ENCODE results near the gene MYO3B. TPM values are rescaled to one million over a fixed set of nuclear protein-coding genes. Genes with fewer than 3 reads are reported as not detected.

MYO3B gene
- total RNA-seq, 4 donors from 2014 or later, result 6.0 to 7.4 (median 7.2) TPM

- DNase-seq, result no peak
- 70 to 78% methylated on average over 1 of the region's 1 CpG for WGBS, 2 donors
- Histone ChIP-seq H3K9me3 (no peaks in the 10 kb centered on the region), H3K27me3 (no peaks in the 10 kb centered on the region), H3K4me3 (replicated peaks in 1 of 3) (no peak overlapping the region), H3K27ac (no peak overlapping the region), H3K36me3 (no peaks in the 10 kb centered on the region), H3K4me1 (no peaks in the 10 kb centered on the region)
- intact Hi-C loops (cut with DNase I), result no loop called here
- TF ChIP-seq CTCF (IDR thresholded peaks at IDR 0.05), result no peak
- no peak for TF ChIP-seq POLR2A (IDR thresholded peaks at IDR 0.05)
Observed at GRCh38 chr2:170681311-170681710, 503.4 kb downstream of the MYO3B start.

GRCh38 chr2:170685591-170685990 is 507.6 kb downstream of the MYO3B start:
- Histone ChIP-seq H3K27me3 (no peaks in the 10 kb centered on the region), H3K4me1 (no peaks in the 10 kb centered on the region), H3K4me3 (replicated peaks in 1 of 3) (no peak overlapping the region), H3K27ac (no peak overlapping the region), H3K9me3 (no peaks in the 10 kb centered on the region), H3K36me3 (no peaks in the 10 kb centered on the region)
- DNase-seq, result no peak
- TF ChIP-seq CTCF (IDR thresholded peaks at IDR 0.05) (no peak), POLR2A (IDR thresholded peaks at IDR 0.05) (no peak)
- intact Hi-C loops (cut with DNase I), result no loop called here
- WGBS, 2 donors, result 44 to 63% methylated on average over 4 of the region's 4 CpGs

- no peak overlapping the region for H3K27ac ChIP-seq
- H3K27me3 ChIP-seq, result no peaks in the 10 kb centered on the region
- WGBS, 2 donors, result 92 to 93% methylated on average over 5 of the region's 5 CpGs
- no peak for DNase-seq
- intact Hi-C loops (cut with DNase I), result no loop called here
- H3K36me3 ChIP-seq, result no peaks in the 10 kb centered on the region
- TF ChIP-seq POLR2A (IDR thresholded peaks at IDR 0.05) (no peak), CTCF (IDR thresholded peaks at IDR 0.05) (no peak)
- no peak overlapping the region for H3K4me3 ChIP-seq (replicated peaks in 1 of 3)
- H3K9me3 ChIP-seq, result no peaks in the 10 kb centered on the region
- no peaks in the 10 kb centered on the region for H3K4me1 ChIP-seq
Observed at GRCh38 chr2:170689481-170689880, 511.5 kb downstream of the MYO3B start.

GRCh38 chr2:170690640-170691039 is 512.7 kb downstream of the MYO3B start:
- Histone ChIP-seq H3K4me1 (no peaks in the 10 kb centered on the region), H3K36me3 (no peaks in the 10 kb centered on the region), H3K9me3 (no peaks in the 10 kb centered on the region), H3K4me3 (replicated peaks in 1 of 3) (no peak overlapping the region), H3K27ac (no peak overlapping the region), H3K27me3 (no peaks in the 10 kb centered on the region)
- no peak for TF ChIP-seq CTCF (IDR thresholded peaks at IDR 0.05)
- no peak for TF ChIP-seq POLR2A (IDR thresholded peaks at IDR 0.05)
- WGBS, 2 donors, result 80 to 86% methylated on average over 8 of the region's 8 CpGs
- intact Hi-C loops (cut with DNase I), result no loop called here
- DNase-seq, result no peak

GRCh38 chr2:170694316-170694715 is 516.4 kb downstream of the MYO3B start:
- DNase-seq, result no peak
- WGBS, 2 donors, result 69 to 81% methylated on average over 9 to 11 of the region's 11 CpGs
- Histone ChIP-seq H3K36me3 (no peaks in the 10 kb centered on the region), H3K27me3 (no peaks in the 10 kb centered on the region), H3K9me3 (no peaks in the 10 kb centered on the region), H3K4me3 (replicated peaks in 1 of 3) (no peak overlapping the region), H3K4me1 (no peaks in the 10 kb centered on the region), H3K27ac (no peak overlapping the region)
- intact Hi-C loops (cut with DNase I), result no loop called here
- TF ChIP-seq POLR2A (IDR thresholded peaks at IDR 0.05) (no peak), CTCF (IDR thresholded peaks at IDR 0.05) (no peak)
